HG03354 (cell line): Measurements from ENCODE around the gene GBF1.

ENCODE experiments used
- ATAC-seq: cut with Tn5 transposase; IDR thresholded peaks from one replicate; pipeline ENCODE4 v1.9.1; 2021; ENCODE audit warnings: mild to moderate bottlenecking; ENCODE audit not compliant: unreplicated experiment, poor library complexity, severe bottlenecking

Gene GBF1

DNA sequence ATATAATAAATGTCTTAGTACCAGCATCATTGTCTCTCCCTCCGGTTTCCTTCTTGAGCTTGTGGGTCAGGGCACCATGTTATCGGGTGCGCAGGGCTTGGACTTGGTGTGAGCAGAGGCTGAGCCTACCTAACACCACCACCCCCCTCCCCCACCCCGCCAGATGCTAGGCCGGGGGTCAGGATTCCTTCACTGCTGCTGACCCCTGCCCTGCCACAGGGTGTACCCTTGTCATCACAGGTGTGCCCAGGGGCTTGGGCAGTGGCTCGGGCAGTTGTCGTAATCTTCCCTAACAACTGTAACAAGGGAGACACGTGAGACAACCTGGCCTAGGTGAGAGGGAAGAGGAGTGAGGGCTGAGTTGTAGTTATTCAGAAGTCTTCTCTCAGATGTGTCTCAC, 137.5 kb downstream of the GBF1 start:
- no peak for ATAC-seq

DNA sequence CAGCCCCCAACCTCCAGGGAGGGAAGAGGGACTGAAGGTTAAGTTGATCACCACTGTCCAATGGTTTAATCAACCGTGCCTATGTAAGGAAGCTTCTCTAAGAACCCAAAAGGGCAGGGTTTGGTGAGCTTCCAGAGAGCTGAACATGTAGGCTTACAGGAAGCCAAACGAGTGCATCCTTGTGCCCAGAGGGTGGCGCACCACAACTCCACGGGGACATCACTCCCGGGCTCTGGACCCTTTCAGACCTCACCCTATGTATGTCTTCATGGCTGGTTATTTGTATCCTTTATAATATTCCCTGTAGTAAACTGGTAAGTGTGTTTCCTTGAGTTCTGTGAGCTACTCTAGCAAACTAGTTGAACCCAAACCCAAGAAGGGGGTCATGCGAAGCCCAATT, 138.7 kb downstream of the GBF1 start:
- ATAC-seq = no peak

DNA sequence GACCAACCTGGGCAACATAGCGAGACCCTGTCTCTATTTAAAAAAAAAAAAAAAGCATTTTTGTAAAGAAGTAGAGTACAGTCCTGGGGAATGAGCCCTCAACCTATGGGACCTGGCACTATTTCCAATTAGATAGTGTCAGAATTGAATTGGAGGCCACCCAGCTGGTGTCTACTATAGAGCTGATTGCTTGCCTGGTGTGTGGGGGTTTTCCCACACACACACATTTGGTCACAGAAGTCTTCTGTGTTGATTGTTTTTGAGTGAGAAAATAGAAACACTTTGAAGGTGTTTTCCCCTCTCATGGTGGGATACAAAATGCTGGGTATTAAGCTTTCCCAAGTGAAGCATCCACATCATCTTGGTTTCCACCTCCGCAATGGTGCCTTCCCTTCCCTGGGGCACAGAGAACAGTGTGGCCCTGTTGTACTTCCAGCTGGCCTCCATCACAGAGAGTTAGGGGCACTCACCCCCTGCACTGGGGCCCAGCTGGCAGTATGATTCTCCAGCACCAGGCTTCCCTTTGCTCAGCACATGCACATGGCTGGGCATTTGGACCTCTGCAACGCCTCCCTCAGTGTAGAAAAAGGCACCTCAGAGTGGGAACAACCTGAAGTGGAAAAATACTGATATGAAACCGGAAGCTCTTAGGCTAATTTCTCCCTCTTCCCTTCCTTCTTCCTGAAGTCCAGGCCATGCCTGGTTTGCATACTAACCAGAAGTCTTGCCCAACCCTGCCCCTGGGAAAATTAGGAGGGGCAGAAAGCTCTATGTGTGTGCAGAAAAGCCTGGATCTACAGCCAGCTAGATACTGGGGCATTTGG, 139.5 kb downstream of the GBF1 start:
- ATAC-seq = no peak

DNA sequence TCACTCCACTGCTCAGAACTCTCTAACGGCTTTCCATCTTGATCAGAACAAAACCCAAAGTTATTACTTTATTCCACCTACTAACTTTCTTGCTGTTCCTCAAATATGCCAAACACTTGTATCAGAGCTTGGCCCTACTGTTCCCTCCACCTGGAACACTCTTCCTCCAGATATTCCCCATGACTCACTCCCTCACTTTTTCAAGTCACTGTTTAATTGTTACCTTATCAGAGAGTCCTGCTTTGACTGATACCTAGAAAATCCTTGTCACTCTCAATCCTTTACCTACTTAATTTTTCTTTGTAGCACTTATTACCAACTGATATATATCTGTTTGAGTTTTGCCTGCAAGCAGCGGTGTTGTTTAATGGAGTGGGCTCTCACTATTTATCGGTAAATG, 144.6 kb downstream of the GBF1 start:
- no peak for ATAC-seq

DNA sequence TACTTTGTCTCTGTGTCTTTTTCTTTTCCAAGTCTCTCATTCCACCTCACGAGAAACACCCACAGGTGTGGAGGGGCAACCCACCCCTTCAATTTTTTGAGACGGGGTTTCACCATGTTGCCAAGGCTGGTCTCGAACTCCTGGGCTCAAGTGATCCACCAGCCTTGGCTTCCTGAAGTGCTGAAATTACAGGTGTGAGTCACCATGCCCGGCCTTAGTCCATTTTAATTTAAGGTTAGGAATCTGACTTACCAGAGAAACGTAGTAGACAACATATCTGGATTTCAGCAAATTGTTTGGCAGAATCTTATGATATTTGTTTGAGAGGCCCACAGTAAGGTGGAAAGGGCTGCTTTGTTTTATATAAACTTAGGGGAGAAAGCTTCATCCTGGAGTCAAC, 147.0 kb downstream of the GBF1 start:
- no peak for ATAC-seq

DNA sequence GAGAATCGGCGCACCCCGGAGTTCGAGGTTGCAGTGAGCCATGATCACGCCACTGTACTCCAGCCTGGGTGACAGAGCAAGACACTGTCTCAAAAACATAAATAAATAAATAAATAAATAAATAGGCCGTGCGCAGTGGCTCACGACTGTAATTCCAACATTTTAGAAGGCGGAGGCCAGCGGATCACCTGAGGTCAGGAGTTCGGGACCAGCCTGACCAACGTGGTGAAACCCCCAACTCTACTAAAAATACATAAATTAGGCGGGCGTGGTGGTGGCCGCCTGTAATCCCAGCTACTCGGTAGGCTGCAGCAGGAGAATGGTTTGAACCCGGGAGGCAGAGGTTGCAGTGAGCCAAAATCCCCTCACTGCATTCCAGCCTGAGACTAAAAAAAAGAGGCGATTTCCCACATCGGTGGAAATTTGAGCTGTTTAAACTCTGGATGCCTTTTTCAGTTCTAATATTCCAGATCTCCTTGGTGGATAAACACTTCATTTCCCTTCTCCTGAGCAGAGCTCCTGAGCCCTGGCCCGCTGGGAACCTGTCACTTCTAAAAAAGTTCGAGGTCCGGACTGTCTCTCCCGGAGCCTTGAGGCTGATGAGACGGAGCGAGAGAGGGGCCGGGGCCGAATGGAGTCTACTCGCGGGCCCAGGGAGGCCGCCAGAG, 148.2 kb downstream of the GBF1 start:
- ATAC-seq = no peak

DNA sequence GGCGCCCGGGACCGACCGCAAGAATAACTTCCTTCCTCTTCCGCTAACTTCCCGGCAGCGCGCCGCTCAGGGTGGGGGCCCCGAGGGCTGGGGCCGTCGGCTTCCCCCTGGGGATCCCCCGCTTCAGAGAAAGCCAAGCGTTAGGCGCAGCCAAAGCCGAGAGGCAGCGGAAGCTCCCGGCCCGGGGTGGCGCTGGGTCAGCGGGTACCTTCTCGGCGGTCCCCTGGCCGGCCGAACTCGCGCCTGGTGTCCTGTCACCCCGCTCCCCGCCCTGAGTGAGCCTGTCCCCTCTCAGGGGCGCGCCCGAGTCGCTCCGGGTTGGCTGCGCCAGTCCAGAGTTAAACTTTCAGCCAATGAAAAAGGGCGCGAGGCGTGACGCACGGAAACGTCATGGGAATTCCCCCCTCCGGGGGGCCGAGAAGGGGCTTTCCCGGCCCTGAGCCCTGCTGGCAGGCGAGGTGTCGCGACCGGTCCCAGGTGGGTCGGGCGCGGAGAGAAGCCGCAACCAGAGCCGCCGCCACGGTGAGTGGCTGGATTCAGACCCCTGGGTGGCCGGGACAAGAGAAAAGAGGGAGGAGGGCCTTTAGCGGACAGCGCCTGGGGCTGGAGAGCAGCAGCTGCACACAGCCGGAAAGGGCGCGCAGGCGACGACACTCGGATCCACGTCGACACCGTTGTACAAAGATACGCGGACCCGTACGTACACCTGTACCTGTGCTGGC, 148.9 kb downstream of the GBF1 start:
- ATAC-seq = peak; percentile 83

DNA sequence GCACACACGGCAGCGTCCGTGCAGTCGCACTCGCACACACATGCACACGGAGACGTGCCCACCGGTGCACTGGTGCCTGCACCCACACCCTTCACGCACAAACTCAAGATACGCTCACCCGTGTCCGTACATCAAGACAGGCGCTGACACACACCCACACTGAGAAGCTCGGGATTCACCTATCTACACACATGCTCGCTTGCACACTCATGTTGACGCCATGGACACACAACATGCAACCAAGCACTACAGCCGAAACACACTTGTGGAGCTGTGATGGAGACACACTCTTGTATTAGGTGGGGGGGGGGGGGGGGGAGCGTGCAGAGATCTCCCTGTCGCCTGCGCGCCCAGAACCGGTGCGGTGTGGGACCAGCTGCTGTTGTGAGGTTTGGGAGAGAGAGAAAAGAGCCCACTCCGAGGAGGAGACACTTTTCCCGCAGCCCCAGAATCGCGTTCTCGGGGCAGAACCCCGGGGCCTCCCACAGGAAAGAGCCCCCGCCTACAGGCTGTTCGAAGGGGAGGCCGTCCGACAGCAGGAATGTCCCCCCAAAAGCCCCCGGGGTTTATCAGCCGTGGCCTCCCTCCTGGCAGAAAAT, 149.6 kb downstream of the GBF1 start:
- ATAC-seq = peak; percentile 3

DNA sequence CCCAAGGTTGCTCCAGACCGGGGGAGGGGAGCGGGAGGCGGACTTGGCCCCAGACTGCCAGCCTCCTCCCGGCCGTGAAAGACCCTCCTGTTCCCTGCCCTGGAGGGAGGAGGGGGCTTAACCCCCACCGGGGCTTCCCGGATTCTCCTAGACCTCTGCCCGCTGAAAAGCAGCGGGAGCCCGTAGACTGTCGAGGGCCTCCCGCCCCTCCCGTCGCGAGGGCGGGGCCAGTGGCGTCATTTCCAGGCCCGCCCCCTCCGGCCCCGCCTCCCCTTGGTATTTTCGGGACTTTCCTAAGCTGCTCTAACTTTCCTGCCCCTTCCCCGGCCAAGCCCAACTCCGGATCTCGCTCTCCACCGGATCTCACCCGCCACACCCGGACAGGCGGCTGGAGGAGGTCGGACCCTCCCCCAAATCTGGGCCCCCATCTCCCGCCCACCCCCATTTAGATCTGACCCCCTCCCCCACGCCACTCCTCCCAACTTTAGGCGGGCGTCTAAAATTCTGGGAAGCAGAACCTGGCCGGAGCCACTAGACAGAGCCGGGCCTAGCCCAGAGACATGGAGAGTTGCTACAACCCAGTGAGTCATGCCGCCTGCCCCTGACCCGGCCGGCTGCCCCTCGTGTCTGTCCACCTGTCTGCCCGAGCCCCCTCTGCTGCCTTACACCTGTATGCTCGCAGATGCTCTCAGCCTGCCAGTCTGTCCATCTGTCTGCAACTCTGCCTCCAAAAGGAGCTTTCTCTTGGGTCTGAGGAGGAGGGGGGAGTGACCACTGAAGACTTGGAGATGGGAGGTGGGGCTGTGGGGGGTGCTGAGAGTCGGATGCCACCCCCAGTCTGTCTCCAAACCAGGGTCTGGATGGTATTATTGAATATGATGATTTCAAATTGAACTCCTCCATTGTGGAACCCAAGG, 150.3 kb downstream of the GBF1 start, which contains the start of gene NFKB2:
Gene NFKB2 (plus strand): TSS at position 306 of the 917 bp plus-strand sequence. CDS start 255 bp downstream, at position 561.
- ATAC-seq = peak; percentile 37

DNA sequence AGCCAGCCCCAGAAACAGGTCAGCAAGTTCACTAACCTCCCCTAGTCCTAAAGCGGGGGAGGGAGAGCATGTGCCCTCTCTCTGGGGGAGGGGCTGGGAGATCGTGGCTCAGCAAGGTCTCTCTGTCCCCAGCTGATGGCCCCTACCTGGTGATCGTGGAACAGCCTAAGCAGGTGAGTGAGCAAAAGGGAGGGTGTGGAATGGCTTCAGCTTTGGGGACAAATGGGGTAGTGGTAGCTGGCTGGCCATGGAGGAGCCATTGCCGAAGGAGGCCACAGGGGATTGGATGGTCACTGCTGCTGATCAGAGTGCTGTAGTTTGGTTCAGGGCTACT, 151.0 kb downstream of the GBF1 start:
- ATAC-seq = no peak

DNA sequence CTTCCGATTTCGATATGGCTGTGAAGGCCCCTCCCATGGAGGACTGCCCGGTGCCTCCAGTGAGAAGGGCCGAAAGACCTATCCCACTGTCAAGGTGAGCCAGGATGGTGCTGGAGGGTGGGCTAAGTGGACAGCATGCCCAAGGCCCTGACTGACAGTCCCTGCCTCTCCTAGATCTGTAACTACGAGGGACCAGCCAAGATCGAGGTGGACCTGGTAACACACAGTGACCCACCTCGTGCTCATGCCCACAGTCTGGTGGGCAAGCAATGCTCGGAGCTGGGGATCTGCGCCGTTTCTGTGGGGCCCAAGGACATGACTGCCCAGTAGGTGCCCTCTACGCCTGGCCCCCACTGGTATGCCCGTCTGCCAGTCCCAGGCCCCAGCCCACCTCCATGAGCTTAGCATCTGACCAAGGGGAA, 151.4 kb downstream of the GBF1 start:
- ATAC-seq = no peak

DNA sequence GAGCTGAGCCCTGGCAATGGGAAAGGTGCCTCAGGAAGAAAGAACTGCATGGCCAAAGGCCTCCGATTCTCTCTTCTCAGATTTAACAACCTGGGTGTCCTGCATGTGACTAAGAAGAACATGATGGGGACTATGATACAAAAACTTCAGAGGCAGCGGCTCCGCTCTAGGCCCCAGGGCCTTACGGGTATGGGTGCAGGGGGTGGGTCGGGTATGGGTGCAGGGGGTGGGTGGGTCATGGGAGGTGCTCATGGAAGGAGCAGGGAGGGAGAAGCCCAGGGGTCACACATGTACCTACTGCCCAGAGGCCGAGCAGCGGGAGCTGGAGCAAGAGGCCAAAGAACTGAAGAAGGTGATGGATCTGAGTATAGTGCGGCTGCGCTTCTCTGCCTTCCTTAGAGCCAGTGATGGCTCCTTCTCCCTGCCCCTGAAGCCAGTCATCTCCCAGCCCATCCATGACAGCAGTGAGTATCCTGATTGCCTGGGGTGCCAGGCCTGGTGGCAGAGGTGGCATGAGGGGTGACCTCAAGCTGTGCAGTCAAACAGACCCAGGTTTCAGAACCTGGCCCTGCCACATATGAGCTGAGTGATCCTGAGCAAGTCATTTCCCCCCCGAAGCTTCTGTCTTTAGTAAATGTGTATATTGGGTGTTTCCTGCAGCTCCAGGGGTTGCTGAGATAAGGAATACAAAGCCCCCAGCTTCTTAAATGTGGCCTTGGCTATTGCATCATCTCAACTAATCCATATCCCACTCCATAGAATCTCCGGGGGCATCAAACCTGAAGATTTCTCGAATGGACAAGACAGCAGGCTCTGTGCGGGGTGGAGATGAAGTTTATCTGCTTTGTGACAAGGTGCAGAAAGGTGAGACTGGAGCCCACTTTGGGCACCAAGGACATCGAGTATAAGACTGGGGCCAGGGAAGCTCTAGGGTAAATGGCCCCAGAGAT, 152.2 kb downstream of the GBF1 start:
- ATAC-seq = no peak

DNA sequence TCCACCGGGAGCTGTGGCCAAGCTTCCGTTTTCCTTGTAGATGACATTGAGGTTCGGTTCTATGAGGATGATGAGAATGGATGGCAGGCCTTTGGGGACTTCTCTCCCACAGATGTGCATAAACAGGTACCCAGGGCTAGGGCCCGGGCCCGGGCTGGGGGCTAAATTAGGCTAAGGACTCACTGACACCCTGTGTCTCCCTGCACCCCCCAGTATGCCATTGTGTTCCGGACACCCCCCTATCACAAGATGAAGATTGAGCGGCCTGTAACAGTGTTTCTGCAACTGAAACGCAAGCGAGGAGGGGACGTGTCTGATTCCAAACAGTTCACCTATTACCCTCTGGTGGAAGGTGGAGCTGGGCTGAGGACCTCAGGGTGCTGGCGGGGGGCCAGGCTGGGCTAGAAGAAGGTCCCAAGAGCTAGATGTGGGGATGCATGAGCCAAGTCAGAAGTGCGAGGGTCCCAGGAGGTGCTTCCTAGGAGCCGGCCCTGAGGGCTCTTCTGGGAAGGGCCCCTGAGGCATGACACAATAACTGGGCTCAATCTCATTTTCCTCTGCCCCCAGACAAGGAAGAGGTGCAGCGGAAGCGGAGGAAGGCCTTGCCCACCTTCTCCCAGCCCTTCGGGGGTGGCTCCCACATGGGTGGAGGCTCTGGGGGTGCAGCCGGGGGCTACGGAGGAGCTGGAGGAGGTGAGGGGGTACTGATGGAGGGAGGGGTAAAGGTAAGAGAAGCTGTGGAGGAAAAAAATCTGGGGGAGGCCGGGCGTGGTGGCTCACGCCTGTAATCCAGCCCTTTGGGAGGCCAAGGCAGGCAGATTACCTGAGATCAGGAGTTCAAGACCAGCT, 153.1 kb downstream of the GBF1 start:
- no peak for ATAC-seq

DNA sequence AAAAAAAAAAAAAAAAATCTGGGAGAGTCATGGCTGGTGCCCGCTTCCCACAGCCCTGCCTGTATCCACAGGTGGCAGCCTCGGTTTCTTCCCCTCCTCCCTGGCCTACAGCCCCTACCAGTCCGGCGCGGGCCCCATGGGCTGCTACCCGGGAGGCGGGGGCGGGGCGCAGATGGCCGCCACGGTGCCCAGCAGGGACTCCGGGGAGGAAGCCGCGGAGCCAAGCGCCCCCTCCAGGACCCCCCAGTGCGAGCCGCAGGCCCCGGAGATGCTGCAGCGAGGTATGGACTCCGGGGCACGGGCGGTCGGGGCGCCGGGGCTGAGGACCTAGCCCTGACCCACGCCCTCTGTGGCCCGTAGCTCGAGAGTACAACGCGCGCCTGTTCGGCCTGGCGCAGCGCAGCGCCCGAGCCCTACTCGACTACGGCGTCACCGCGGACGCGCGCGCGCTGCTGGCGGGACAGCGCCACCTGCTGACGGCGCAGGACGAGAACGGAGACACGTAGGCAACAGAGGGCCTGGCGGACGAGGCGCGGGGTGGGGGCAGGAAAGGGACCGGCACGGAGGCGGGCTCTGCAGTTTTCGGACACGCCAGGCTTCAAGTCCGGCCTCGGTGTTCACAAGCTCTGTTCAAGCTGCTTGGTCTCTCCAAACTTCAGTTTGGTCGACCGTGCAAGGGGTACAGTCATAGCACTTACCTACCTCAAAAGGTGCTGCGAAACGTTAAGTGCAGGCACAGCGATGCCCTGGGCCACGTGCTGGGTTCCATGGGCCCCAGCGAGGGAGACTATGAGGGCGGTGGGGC, 154.1 kb downstream of the GBF1 start:
- peak; percentile 47 for ATAC-seq

DNA sequence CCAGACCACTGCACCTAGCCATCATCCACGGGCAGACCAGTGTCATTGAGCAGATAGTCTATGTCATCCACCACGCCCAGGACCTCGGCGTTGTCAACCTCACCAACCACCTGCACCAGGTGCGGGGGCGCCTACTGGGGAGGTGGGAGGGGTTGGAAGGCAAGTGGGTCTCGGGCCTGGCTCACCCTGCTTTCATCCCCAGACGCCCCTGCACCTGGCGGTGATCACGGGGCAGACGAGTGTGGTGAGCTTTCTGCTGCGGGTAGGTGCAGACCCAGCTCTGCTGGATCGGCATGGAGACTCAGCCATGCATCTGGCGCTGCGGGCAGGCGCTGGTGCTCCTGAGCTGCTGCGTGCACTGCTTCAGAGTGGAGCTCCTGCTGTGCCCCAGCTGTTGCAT, 154.7 kb downstream of the GBF1 start:
- no peak for ATAC-seq

DNA sequence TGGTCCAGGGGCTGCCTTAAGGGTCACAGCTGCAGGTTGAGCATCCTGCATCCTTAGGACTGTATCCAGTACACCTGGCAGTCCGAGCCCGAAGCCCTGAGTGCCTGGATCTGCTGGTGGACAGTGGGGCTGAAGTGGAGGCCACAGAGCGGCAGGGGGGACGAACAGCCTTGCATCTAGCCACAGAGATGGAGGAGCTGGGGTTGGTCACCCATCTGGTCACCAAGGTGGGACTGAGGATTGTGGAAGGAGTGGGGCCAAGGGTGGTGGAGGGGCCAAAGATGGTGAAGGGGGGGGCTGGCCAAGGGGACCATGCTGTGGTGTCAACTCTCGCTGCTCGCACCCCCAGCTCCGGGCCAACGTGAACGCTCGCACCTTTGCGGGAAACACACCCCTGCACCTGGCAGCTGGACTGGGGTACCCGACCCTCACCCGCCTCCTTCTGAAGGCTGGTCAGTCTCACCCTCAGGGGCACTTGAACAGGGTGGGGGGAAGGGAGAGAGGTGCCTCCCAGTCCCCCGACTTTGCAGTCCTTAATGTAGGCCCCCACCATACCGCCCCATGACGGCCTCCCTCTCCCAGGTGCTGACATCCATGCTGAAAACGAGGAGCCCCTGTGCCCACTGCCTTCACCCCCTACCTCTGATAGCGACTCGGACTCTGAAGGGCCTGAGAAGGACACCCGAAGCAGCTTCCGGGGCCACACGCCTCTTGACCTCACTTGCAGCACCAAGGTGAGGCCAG, 155.4 kb downstream of the GBF1 start:
- ATAC-seq = no peak
